ENCODE results near the gene JOSD2. TPM values are rescaled to one million over a fixed set of nuclear protein-coding genes. Genes with fewer than 3 reads are reported as not detected.

Gene JOSD2
- total RNA-seq, 1 donor from 2014 or later, result 22.0 TPM

GRCh38 chr19:50457300-50457699 is 53.7 kb downstream of the JOSD2 start:
- no peak for DNase-seq (ENCODE audit: low read depth, low spot score)

Other genes with a start within 250 kb of the JOSD2 start
- under 0.01 and 0.11 TPM in 2 replicates for gene KCNC3, start 181.8 kb downstream of the JOSD2 start, total RNA-seq
- under 0.01 and 0.11 TPM in 2 replicates for gene NAPSA, start 145.6 kb downstream of the JOSD2 start, total RNA-seq
- 56.8 and 67.8 TPM in 2 replicates for gene NR1H2, start 134.7 kb downstream of the JOSD2 start, total RNA-seq
- 82.0 and 88.6 TPM in 2 replicates for gene POLD1, start 126.8 kb downstream of the JOSD2 start, total RNA-seq
- gene SPIB, start 92.3 kb downstream of the JOSD2 start, total RNA-seq, result 0.04 TPM in 1 of 2 replicates, not detected in the other
- not detected in 2 replicates for gene MYBPC2, start 78.3 kb downstream of the JOSD2 start, total RNA-seq
- gene EMC10, start 34.7 kb downstream of the JOSD2 start, total RNA-seq, result 63.2 and 74.2 TPM in 2 replicates
- gene GARIN5A, start 34.3 kb downstream of the JOSD2 start, total RNA-seq, result not detected in 2 replicates
- not detected in 2 replicates for gene ASPDH, start 2.7 kb upstream of the JOSD2 start, total RNA-seq
- 0.07 TPM in 1 of 2 replicates, not detected in the other for gene LRRC4B, start 57.2 kb upstream of the JOSD2 start, total RNA-seq
- gene SYT3, start 128.7 kb upstream of the JOSD2 start, total RNA-seq, result 0.04 TPM in 1 of 2 replicates, not detected in the other
- gene C19orf81, start 138.3 kb upstream of the JOSD2 start, total RNA-seq, result 0.59 and 0.63 TPM in 2 replicates
- 0.26 and 0.63 TPM in 2 replicates for gene SHANK1, start 208.6 kb upstream of the JOSD2 start, total RNA-seq
- 4.0 and 4.3 TPM in 2 replicates for gene CLEC11A, start 212.2 kb upstream of the JOSD2 start, total RNA-seq